Stimulated activated CD4-positive, alpha-beta T cell treated with anti-CD3 and anti-CD28 coated beads, Interleukin-15, amount 100 ng/mL, for 1 hour (primary cell): Measurements from ENCODE around the gene GFOD1.
"Not testable (repeated sequence)": the region's sequence is repeated elsewhere in the genome, so short reads cannot be mapped to it uniquely, and the experiment has no call there.

Experiments
- DNase-seq, 2 donors: peaks; one replicate each; pipeline ENCODE4 v3.0.0-alpha.2; 2020; ENCODE audit warnings: low read depth in 1 of 2, low spot score in 1 of 2

Gene GFOD1

GRCh38 chr6:13466304-13467215 is 20.8 kb downstream of the GFOD1 start:
- no peak for DNase-seq

GRCh38 chr6:13465734-13466133 is 21.7 kb downstream of the GFOD1 start:
- no peak for DNase-seq

GRCh38 chr6:13463941-13464340 is 23.5 kb downstream of the GFOD1 start:
- DNase-seq = no peak

- DNase-seq = no peak
Measured at GRCh38 chr6:13463328-13463717, 24.1 kb downstream of the GFOD1 start.

- DNase-seq = no peak
Measured at GRCh38 chr6:13462458-13463327, 24.7 kb downstream of the GFOD1 start.

- DNase-seq = no peak
Measured at GRCh38 chr6:13461805-13462204, 25.6 kb downstream of the GFOD1 start.

GRCh38 chr6:13461307-13461706 is 26.1 kb downstream of the GFOD1 start:
- DNase-seq = no peak

GRCh38 chr6:13460289-13460688 is 27.1 kb downstream of the GFOD1 start:
- not testable (repeated sequence) for DNase-seq

GRCh38 chr6:13457577-13457976 is 29.8 kb downstream of the GFOD1 start:
- no peak for DNase-seq

GRCh38 chr6:13455552-13455966 is 31.8 kb downstream of the GFOD1 start:
- no peak for DNase-seq

GRCh38 chr6:13454286-13455221 is 32.8 kb downstream of the GFOD1 start:
- DNase-seq = peak; percentile 35 to 51

GRCh38 chr6:13453771-13454251 is 33.6 kb downstream of the GFOD1 start:
- DNase-seq = no peak

GRCh38 chr6:13453153-13453552 is 34.2 kb downstream of the GFOD1 start:
- no peak for DNase-seq

- no peak for DNase-seq
Measured at GRCh38 chr6:13452346-13453117, 34.9 kb downstream of the GFOD1 start.

- DNase-seq = no peak
Measured at GRCh38 chr6:13451181-13451895, 36.1 kb downstream of the GFOD1 start.

- DNase-seq = no peak
Measured at GRCh38 chr6:13450628-13451027, 36.8 kb downstream of the GFOD1 start.

- no peak for DNase-seq
Measured at GRCh38 chr6:13447949-13448724, 39.3 kb downstream of the GFOD1 start.

GRCh38 chr6:13446381-13446780 is 41.0 kb downstream of the GFOD1 start:
- no peak for DNase-seq

- DNase-seq = no peak
Measured at GRCh38 chr6:13445744-13446115, 41.7 kb downstream of the GFOD1 start.
